ENCODE measurements around the gene C19orf25. TPM values are rescaled to one million over a fixed set of nuclear protein-coding genes. Genes with fewer than 3 reads are reported as not detected.
A peak's percentile ranks its signal among the peaks of the same experiment; 100 is the strongest.

C19orf25 gene
- total and polyA plus RNA-seq, 9 of the 15 experiments (the other 6 are each of a cell fraction or from before 2014, with no cell fraction given) = 0.79 to 96.0 (median 36.1) TPM

DNA sequence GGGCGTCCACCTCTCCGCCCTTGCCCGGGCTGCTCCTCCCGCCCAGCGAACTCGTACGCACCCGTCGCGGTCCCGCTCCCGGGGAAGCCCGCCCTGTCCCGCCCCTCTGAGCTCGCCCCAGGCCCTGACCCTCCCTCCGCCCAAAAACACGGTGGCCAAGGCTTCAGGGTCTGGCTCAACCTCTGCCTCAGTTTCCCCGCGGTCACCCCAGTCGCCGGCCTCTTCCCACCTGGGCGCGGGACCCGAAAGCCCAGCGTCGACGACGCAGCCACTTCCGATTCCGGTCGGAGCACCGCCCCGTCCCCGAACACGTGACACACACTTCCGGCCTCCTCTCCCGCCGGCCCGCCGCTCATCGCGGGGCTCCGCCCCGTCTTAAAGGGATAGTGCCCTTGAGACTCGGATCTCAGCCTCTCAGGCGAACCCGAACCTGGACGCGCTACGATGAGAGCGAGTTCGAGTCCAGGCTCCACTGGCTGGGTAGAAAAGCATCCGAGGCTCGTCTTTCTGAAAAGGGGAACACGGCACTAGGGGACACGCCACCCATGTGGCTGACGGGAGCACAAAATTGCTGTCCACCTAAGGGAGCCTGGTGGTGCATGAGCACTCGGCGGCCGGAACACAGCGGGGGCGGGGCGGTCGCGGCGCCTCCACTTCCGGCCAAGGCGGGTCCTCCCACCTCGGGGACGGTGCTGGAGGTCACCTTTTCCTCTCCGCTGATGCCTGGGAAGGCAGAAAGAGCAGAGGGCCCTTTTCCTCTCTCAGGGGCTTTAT lies at the start of gene C19orf25 (continued):
- peak; percentile 58; the same call in 1 of the 2 replicates for TF ChIP-seq NCOR1 (IDR thresholded peaks at IDR 0.05)
- peak; percentile 52; the same call in 1 of the 2 replicates for TF ChIP-seq MBD2 (IDR thresholded peaks at IDR 0.05; ENCODE audit: borderline replicate concordance, low read depth)
- peak; percentile 43 for TF ChIP-seq CREB1 (IDR thresholded peaks at IDR 0.05)
- peak; percentile 68; the same call in 1 of the 2 replicates for TF ChIP-seq CREB1 (CRISPR knock-in tag; IDR thresholded peaks at IDR 0.05)
- TF ChIP-seq NFATC3 (IDR thresholded peaks at IDR 0.05) = peak; percentile 88
- TF ChIP-seq, protein P1, sequence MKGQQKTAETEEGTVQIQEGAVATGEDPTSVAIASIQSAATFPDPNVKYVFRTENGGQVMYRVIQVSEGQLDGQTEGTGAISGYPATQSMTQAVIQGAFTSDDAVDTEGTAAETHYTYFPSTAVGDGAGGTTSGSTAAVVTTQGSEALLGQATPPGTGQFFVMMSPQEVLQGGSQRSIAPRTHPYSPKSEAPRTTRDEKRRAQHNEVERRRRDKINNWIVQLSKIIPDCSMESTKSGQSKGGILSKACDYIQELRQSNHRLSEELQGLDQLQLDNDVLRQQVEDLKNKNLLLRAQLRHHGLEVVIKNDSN (CRISPR knock-in tag; IDR thresholded peaks at IDR 0.05) = peak; percentile 97
- TF ChIP-seq ESRRB (CRISPR knock-in tag; IDR thresholded peaks at IDR 0.05; ENCODE audit: borderline replicate concordance) = no peak
- peak; percentile 49; the same call in 1 of the 2 replicates for TF ChIP-seq POLR2AphosphoS2 (IDR thresholded peaks at IDR 0.05; ENCODE audit: low read length)
- peak; percentile 95 for TF ChIP-seq SP1 (CRISPR knock-in tag; IDR thresholded peaks at IDR 0.05)
- TF ChIP-seq, protein P2, sequence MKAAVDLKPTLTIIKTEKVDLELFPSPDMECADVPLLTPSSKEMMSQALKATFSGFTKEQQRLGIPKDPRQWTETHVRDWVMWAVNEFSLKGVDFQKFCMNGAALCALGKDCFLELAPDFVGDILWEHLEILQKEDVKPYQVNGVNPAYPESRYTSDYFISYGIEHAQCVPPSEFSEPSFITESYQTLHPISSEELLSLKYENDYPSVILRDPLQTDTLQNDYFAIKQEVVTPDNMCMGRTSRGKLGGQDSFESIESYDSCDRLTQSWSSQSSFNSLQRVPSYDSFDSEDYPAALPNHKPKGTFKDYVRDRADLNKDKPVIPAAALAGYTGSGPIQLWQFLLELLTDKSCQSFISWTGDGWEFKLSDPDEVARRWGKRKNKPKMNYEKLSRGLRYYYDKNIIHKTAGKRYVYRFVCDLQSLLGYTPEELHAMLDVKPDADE (conservative IDR thresholded peaks at IDR 0.05; ENCODE audit: control insufficient read depth, low read depth, low read length) = peak; percentile 42; the same call in 1 of the 2 replicates
- TF ChIP-seq MCM3 (IDR thresholded peaks at IDR 0.05) = no peak
- TF ChIP-seq, protein P3, sequence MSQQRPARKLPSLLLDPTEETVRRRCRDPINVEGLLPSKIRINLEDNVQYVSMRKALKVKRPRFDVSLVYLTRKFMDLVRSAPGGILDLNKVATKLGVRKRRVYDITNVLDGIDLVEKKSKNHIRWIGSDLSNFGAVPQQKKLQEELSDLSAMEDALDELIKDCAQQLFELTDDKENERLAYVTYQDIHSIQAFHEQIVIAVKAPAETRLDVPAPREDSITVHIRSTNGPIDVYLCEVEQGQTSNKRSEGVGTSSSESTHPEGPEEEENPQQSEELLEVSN (IDR thresholded peaks at IDR 0.05; ENCODE audit: borderline replicate concordance in 1 of 2, extremely low read depth in 1 of 2, insufficient read depth in 1 of 2, insufficient read length in 1 of 2, low read depth in 1 of 2, low read length in 1 of 2, poor library complexity in 1 of 2, severe bottlenecking in 1 of 2) = peak; percentile 96
- TF ChIP-seq ZSCAN32 (CRISPR knock-in tag; IDR thresholded peaks at IDR 0.05) = no peak
- TF ChIP-seq, protein P4, sequence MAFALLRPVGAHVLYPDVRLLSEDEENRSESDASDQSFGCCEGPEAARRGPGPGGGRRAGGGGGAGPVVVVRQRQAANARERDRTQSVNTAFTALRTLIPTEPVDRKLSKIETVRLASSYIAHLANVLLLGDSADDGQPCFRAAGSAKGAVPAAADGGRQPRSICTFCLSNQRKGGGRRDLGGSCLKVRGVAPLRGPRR (CRISPR knock-in tag; IDR thresholded peaks at IDR 0.05) = no peak
- TF ChIP-seq CXXC5 (CRISPR knock-in tag; IDR thresholded peaks at IDR 0.05) = peak; percentile 83
- TF ChIP-seq TBL1XR1 (IDR thresholded peaks at IDR 0.05; ENCODE audit: low read length in 2 of 2) = 0 out of 4 replicates have a peak, but pooled peaks of 1 of the 2 experiments have one; percentile 32
- peak; percentile 82 for TF ChIP-seq HNRNPLL (IDR thresholded peaks at IDR 0.05; ENCODE audit: low read depth, low read length, poor library complexity, severe bottlenecking)
- TF ChIP-seq KAT7 (CRISPR knock-in tag; IDR thresholded peaks at IDR 0.05; ENCODE audit: borderline replicate concordance) = peak; percentile 50; the same call in 1 of the 2 replicates
- peak; percentile 66 for TF ChIP-seq CCNT2 (IDR thresholded peaks at IDR 0.05; ENCODE audit: borderline replicate concordance, extremely low read depth, insufficient read length, low read depth, low read length)
- no peak for TF ChIP-seq ZBTB7A (IDR thresholded peaks at IDR 0.05; ENCODE audit: borderline replicate concordance, control insufficient read depth, low read depth, low read length)
- TF ChIP-seq SMARCB1 (IDR thresholded peaks at IDR 0.05; ENCODE audit: insufficient read length, low read depth) = no peak
- peak; percentile 89 for TF ChIP-seq RBFOX2 (IDR thresholded peaks at IDR 0.05; ENCODE audit: low read depth, low read length)
- TF ChIP-seq BRD4 (IDR thresholded peaks at IDR 0.05) = 0 out of 2 replicates have a peak, but pooled peaks have one; percentile 42
- TF ChIP-seq CTBP1 (IDR thresholded peaks at IDR 0.05; ENCODE audit: borderline replicate concordance) = peak; percentile 86; the same call in 1 of the 2 replicates
- TF ChIP-seq POLR2G (IDR thresholded peaks at IDR 0.05; ENCODE audit: low read depth, low read length) = peak; percentile 90

All from K562 (cell line).